K562 (cell line): Measurements from ENCODE around the gene SPAG16. TPM values are rescaled to one million over a fixed set of nuclear protein-coding genes. Genes with fewer than 3 reads are reported as not detected.

Experiments used
- ATAC-seq: fragments of 200-7000 bp; cut with Tn5 transposase; 3 replicates; pipeline ENCODE4 v1.9.1; 2020; ENCODE audit warnings: moderate library complexity
- BruUV-seq: library from RNA; stranded (reverse); fragments of 400-500 nt; replicated peaks from 2 replicates; lab custom pipeline; 2021; lab: Mats Ljungman, UMichigan
- CTCF ChIA-PET: fragments of 300-600 bp; formaldehyde crosslinking; extraction: SDS; loops from one replicate; lab custom pipeline; 2021; ENCODE audit warnings: low intra/inter-chr PET ratio; lab: Yijun Ruan, JAX
- POLR2A ChIA-PET: fragments of 300-600, 350-650 bp; sonication (Branson Sonifier 250); formaldehyde crosslinking; extraction: SDS; loops from one replicate; lab custom pipeline; 2021; ENCODE audit warnings: antibody characterized with exemption, inconsistent platforms; lab: Yijun Ruan, JAX
- DNase-seq, 4 experiments: peaks; one replicate each; pipeline versions ENCODE4 v3.0.0 to v3.0.0-alpha.2; 2011 to 2018; ENCODE audit warnings: low spot score in 3 of 4, mixed read lengths in 3 of 4; ENCODE audit errors: extremely low read depth in 1 of 4
- FAIRE-seq: peaks from 2 replicates; lab custom pipeline; 2011; peaks lifted over from hg19 to GRCh38; lab: Jason Lieb, UNC
- H2AFZ ChIP-seq: 2 replicates; pipeline ENCODE4 v1.6.0; 2011; ENCODE audit warnings: low read depth, low read length, control low read depth, inconsistent platforms
- H3K27ac ChIP-seq: fragments of 200-600 bp; 3 replicates; pipeline ENCODE4 v1.8.0; 2011; ENCODE audit warnings: low read depth, mild to moderate bottlenecking, control low read depth, inconsistent platforms, low read length, moderate library complexity, mixed read lengths; ENCODE audit errors: extremely low read depth
- H3K27me3 ChIP-seq, 2 experiments: fragments of 300-600 bp in 1 of 2; 2 replicates in 1 of 2; 3 replicates in 1 of 2; pipeline versions ENCODE4 v1.6.0 to v1.8.0; 2011; ENCODE audit warnings: inconsistent platforms in 2 of 2, low read length in 2 of 2, mild to moderate bottlenecking in 1 of 2, mixed read lengths in 1 of 2, moderate library complexity in 1 of 2; ENCODE audit not compliant: control insufficient read depth in 2 of 2, insufficient read depth in 2 of 2
- H3K36me3 ChIP-seq: fragments of 300-600 bp; 3 replicates; pipeline ENCODE4 v1.8.0; 2011; ENCODE audit warnings: mild to moderate bottlenecking, low read length, inconsistent platforms; ENCODE audit not compliant: control insufficient read depth, insufficient read depth
- H3K4me1 ChIP-seq, 2 experiments: fragments of 200-600 bp in 1 of 2; replicated peaks in 1 of 2; 2 replicates in 1 of 2; 3 replicates in 1 of 2; pipeline versions ENCODE4 v1.5.1 to v1.8.0; 2011; ENCODE audit warnings: inconsistent platforms in 2 of 2, low read length in 2 of 2, mild to moderate bottlenecking in 1 of 2, mixed read lengths in 1 of 2, moderate library complexity in 1 of 2; ENCODE audit not compliant: control insufficient read depth in 2 of 2, insufficient read depth in 2 of 2
- H3K4me2 ChIP-seq: 2 replicates; pipeline ENCODE4 v1.6.1; 2011; ENCODE audit warnings: low read length, control low read depth, inconsistent platforms, mixed read lengths; ENCODE audit not compliant: insufficient read depth
- H3K4me3 ChIP-seq: fragments of 200-600 bp; sonication (generic), shearing (Covaris generic); 2 replicates; pipeline ENCODE4 v1.5.1; 2016; ENCODE audit warnings: control low read depth, inconsistent platforms
- H3K79me2 ChIP-seq: fragments of 200-600 bp; 3 replicates; pipeline ENCODE4 v1.8.0; 2011; ENCODE audit warnings: low read length, inconsistent platforms; ENCODE audit not compliant: control insufficient read depth, insufficient read depth
- H3K9ac ChIP-seq, 2 experiments: 2 replicates each; pipeline versions ENCODE4 v1.6.0 to v1.6.1; 2011; ENCODE audit warnings: low read depth in 2 of 2, low read length in 2 of 2, control low read depth in 1 of 2, inconsistent platforms in 1 of 2, mild to moderate bottlenecking in 1 of 2, mixed read lengths in 1 of 2; ENCODE audit not compliant: insufficient read depth in 1 of 2
- H3K9me1 ChIP-seq: one replicate; pipeline ENCODE4 v1.6.0; 2011; ENCODE audit warnings: inconsistent platforms, mild to moderate bottlenecking, low read length, moderate library complexity; ENCODE audit not compliant: control insufficient read depth, insufficient read depth
- H3K9me3 ChIP-seq: replicated peaks from 2 replicates; pipeline ENCODE4 v1.5.1; 2011; ENCODE audit warnings: low read depth, low read length, inconsistent platforms; ENCODE audit not compliant: control insufficient read depth, insufficient read depth
- H4K20me1 ChIP-seq: replicated peaks from 2 replicates; pipeline ENCODE4 v1.6.1; 2011; ENCODE audit warnings: low read length, inconsistent platforms, mixed read lengths; ENCODE audit not compliant: control insufficient read depth, insufficient read depth
- BRD4 ChIP-seq: fragments of 200-600 bp; sonication (generic); IDR thresholded peaks from 2 replicates; pipeline ENCODE4 v1.6.1; 2017; ENCODE audit warnings: inconsistent platforms
- CREB1 ChIP-seq, 2 experiments: sonication (generic) in 1 of 2; formaldehyde crosslinking in 1 of 2; IDR thresholded peaks; 2 replicates each; pipeline versions ENCODE4 v1.6.1 to v1.8.0; 2012 to 2022; ENCODE audit warnings: inconsistent platforms in 1 of 2, mild to moderate bottlenecking in 1 of 2, missing genetic modification reagents in 1 of 2, moderate library complexity in 1 of 2
- KAT7 ChIP-seq: sonication (generic); formaldehyde crosslinking; IDR thresholded peaks from 2 replicates; pipeline ENCODE4 v1.8.0; 2022; ENCODE audit warnings: missing genetic modification reagents, mild to moderate bottlenecking, borderline replicate concordance
- MYC ChIP-seq, 2 experiments: fragments of 250-450 bp in 1 of 2; sonication (Bioruptor Pico) in 1 of 2; IDR thresholded peaks; 2 replicates each; pipeline versions ENCODE4 v1.5.1 to v1.6.1; 2012 to 2021; ENCODE audit warnings: low read depth in 2 of 2, borderline replicate concordance in 1 of 2, improper control_type of control experiment in 1 of 2, low read length in 1 of 2, mild to moderate bottlenecking in 1 of 2, moderate library complexity in 1 of 2
- RBM14 ChIP-seq: fragments of 200-400 bp; formaldehyde crosslinking; IDR thresholded peaks from 2 replicates; pipeline ENCODE4 v1.6.1; 2018; ENCODE audit warnings: low read depth, mild to moderate bottlenecking, low read length, moderate library complexity, borderline replicate concordance; ENCODE audit not compliant: insufficient read depth
- STAT5B ChIP-seq: fragments of 250-450 bp; sonication (Bioruptor Pico); IDR thresholded peaks from 2 replicates; pipeline ENCODE4 v1.8.0; 2021; ENCODE audit warnings: mild to moderate bottlenecking, inconsistent platforms
- TOE1 ChIP-seq, 2 experiments: fragments of 450-650 bp in 1 of 2; sonication (generic) in 1 of 2; formaldehyde crosslinking in 1 of 2; IDR thresholded peaks; 2 replicates each; pipeline versions ENCODE4 v1.7.1 to v1.8.0; 2016 to 2022; ENCODE audit warnings: borderline replicate concordance in 2 of 2, mild to moderate bottlenecking in 2 of 2, antibody characterized with exemption in 1 of 2, inconsistent platforms in 1 of 2, low read depth in 1 of 2, missing genetic modification reagents in 1 of 2, moderate library complexity in 1 of 2
- ZNF354B ChIP-seq: fragments of 250-450 bp; sonication (Bioruptor Pico); IDR thresholded peaks from 2 replicates; pipeline ENCODE4 v1.4.0; 2020
- ZNF778 ChIP-seq: fragments of 450-650 bp; formaldehyde crosslinking; IDR thresholded peaks from 2 replicates; pipeline ENCODE4 v1.4.0; 2020; ENCODE audit warnings: mild to moderate bottlenecking, moderate library complexity
- WGBS: fragments of 100-300 bp; shearing (Covaris generic); methylation state at CpG from one replicate; pipeline ENCODE4 v1.1.6; 2016; ENCODE audit warnings: low coverage, mixed read lengths; ENCODE audit not compliant: insufficient coverage; ENCODE audit errors: missing lambda C conversion rate; 5-methylcytosine and 5-hydroxymethylcytosine counted together
- in situ Hi-C: fragments of 300-500 bp; cut with MboI; formaldehyde crosslinking; loops from 4 replicates; pipeline ENCODE4 v1.15.0; 2018; ENCODE audit warnings: inconsistent platforms, mixed read lengths
- intact Hi-C: fragments of 100-400 bp; cut with micrococcal nuclease; formaldehyde crosslinking; loops from 2 replicates; pipeline ENCODE4 v1.14.2; 2022
- polyA plus RNA-seq, 8 experiments: library from polyadenylated mRNA; depleted of rRNA in 4 of 8; stranded (reverse) in 5 of 8; unstranded in 3 of 8; fragments of >200 nt; fragmentation: Nextera tagmentation in 2 of 8; fragmentation: Illumina TruSeq in 1 of 8; extraction: Ambion mirVana in 2 of 8; extraction: Trizol in 1 of 8; gene quantifications; 2 replicates each; pipeline versions ENCODE4 v1.2.1 to v1.2.3, GENCODE V29; 2011 to 2014; ENCODE audit warnings: inconsistent platforms in 1 of 8, missing spikeins in 1 of 8
- total RNA-seq, 7 experiments: library from RNA; depleted of rRNA in 6 of 7; stranded (reverse); fragments of >200 nt in 6 of 7; fragmentation: Illumina TruSeq in 2 of 7; extraction: Trizol in 2 of 7; gene quantifications; 2 replicates each; pipeline versions ENCODE4 v1.2.1 to v1.2.3, GENCODE V29; 2011 to 2021; ENCODE audit warnings: low replicate concordance in 1 of 7
- TF ChIP-seq, protein P1 (sequence below): sonication (generic); formaldehyde crosslinking; IDR thresholded peaks from 2 replicates; pipeline ENCODE4 v1.5.0; 2020; ENCODE audit warnings: missing genetic modification reagents
- TF ChIP-seq, protein P2 (sequence below): IDR thresholded peaks from 2 replicates; pipeline ENCODE4 v1.6.1; 2012; ENCODE audit warnings: low read depth, low read length, improper control_type of control experiment, borderline replicate concordance

SPAG16 gene
- total and polyA plus RNA-seq, 9 of the 15 experiments (the other 6 are each of a cell fraction or from before 2014, with no cell fraction given): 0.98 to 5.9 (median 3.5) TPM

DNA sequence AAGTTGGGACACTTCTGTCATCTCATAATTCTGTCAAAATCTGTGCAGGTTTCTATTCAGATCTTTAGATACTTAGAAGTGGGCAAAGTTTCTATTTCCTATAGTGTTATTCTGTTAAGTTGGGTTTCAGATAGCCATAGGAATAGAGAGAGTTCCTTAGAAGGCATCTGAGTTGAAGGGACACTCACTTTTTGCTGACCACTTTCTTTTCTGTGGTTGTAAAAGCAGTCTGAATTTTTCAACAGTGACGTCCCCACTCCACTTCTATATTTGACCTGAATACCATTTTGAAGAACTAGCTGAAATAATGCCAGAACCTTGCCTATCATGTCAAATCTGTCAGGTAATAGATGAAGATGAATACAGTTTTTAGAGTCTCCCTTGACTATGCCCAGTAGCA is 267.3 kb downstream of the SPAG16 start:
- 0% methylated on average over 1 of the region's 1 CpG for WGBS
- Histone ChIP-seq H3K4me1 (no peaks in the 10 kb centered on the region), H3K9ac (no peak overlapping the region), H3K27me3 (no peaks in the 10 kb centered on the region), H2AFZ (no peak overlapping the region), H3K4me2 (no peak overlapping the region), H3K9me1 (no peaks in the 10 kb centered on the region), H3K4me3 (no peak overlapping the region), H4K20me1 (no peaks in the 10 kb centered on the region), H3K36me3 (no peaks in the 10 kb centered on the region), H3K79me2 (no peaks in the 10 kb centered on the region), H3K9me3 (no peaks in the 10 kb centered on the region), H3K27ac (no peak overlapping the region)
- CTCF ChIA-PET: no interaction called here
- no peak for ATAC-seq
- intact Hi-C loops: no loop called here
- in situ Hi-C loops: no loop called here
- no peak for DNase-seq
- no peak for FAIRE-seq
- no TSS peak for BruUV-seq
- POLR2A ChIA-PET: no interaction called here
- TF ChIP-seq STAT5B (CRISPR knock-in tag) (no peak), ZNF778 (CRISPR knock-in tag) (no peak), BRD4 (no peak), MYC (IDR thresholded peaks at IDR 0.05; ENCODE audit: low read depth, low read length) (no peak), MYC (CRISPR knock-in tag; IDR thresholded peaks at IDR 0.05; ENCODE audit: borderline replicate concordance, low read depth) (no peak), ZNF354B (CRISPR knock-in tag) (no peak), TOE1 (IDR thresholded peaks at IDR 0.05; ENCODE audit: borderline replicate concordance) (no peak), TOE1 (CRISPR knock-in tag; IDR thresholded peaks at IDR 0.05; ENCODE audit: borderline replicate concordance, low read depth) (no peak), CREB1 (IDR thresholded peaks at IDR 0.05) (no peak), CREB1 (CRISPR knock-in tag; IDR thresholded peaks at IDR 0.05) (no peak), KAT7 (CRISPR knock-in tag) (no peak), RBM14 (no peak)
- TF ChIP-seq, protein P1, sequence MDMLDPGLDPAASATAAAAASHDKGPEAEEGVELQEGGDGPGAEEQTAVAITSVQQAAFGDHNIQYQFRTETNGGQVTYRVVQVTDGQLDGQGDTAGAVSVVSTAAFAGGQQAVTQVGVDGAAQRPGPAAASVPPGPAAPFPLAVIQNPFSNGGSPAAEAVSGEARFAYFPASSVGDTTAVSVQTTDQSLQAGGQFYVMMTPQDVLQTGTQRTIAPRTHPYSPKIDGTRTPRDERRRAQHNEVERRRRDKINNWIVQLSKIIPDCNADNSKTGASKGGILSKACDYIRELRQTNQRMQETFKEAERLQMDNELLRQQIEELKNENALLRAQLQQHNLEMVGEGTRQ: no peak
- TF ChIP-seq, protein P2, sequence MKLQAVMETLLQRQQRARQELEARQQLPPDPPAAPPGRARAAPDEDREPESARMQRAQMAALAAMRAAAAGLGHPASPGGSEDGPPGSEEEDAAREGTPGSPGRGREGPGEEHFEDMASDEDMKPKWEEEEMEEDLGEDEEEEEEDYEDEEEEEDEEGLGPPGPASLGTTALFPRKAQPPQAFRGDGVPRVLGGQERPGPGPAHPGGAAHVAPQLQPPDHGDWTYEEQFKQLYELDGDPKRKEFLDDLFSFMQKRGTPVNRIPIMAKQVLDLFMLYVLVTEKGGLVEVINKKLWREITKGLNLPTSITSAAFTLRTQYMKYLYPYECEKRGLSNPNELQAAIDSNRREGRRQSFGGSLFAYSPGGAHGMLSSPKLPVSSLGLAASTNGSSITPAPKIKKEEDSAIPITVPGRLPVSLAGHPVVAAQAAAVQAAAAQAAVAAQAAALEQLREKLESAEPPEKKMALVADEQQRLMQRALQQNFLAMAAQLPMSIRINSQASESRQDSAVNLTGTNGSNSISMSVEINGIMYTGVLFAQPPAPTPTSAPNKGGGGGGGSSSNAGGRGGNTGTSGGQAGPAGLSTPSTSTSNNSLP: no peak
